K562 (cell line): ENCODE measurements around the gene SOAT2.

ENCODE experiments used
- CBX2 ChIP-seq: fragments of 200-600 bp; sonication (generic); IDR thresholded peaks from one replicate; pipeline ENCODE4 v1.6.1; 2012; ENCODE audit warnings: mild to moderate bottlenecking, low read length, inconsistent platforms; ENCODE audit not compliant: insufficient read depth, poor library complexity, severe bottlenecking
- GABPA ChIP-seq: fragments of 200-800 bp; sonication (Bioruptor generic); conservative IDR thresholded peaks from 2 replicates; pipeline ENCODE4 v1.6.1; 2016; ENCODE audit warnings: low read depth, missing genetic modification characterization, missing compliant biosample characterization
- PHF8 ChIP-seq: fragments of 200-600 bp; sonication (generic); IDR thresholded peaks from 2 replicates; pipeline ENCODE4 v1.6.1; 2012; ENCODE audit warnings: mixed run types, mild to moderate bottlenecking, inconsistent platforms, low read length, moderate library complexity, borderline replicate concordance
- POLR2AphosphoS2 ChIP-seq: IDR thresholded peaks from 2 replicates; pipeline ENCODE4 v1.6.1; 2012; ENCODE audit warnings: low read length, improper control_type of control experiment
- SRSF1 ChIP-seq: fragments of 200-400 bp; formaldehyde crosslinking; IDR thresholded peaks from 2 replicates; pipeline ENCODE4 v1.6.1; 2017; ENCODE audit warnings: mild to moderate bottlenecking, low read depth, low read length, moderate library complexity
- ZFX ChIP-seq: sonication (generic); formaldehyde crosslinking; IDR thresholded peaks from 2 replicates; pipeline ENCODE4 v1.8.0; 2022; ENCODE audit warnings: mild to moderate bottlenecking, missing genetic modification reagents, moderate library complexity
- ZNF24 ChIP-seq: fragments of 450-650 bp; IDR thresholded peaks from 2 replicates; pipeline ENCODE4 v1.6.1; 2016
- TF ChIP-seq, protein P1 (sequence below): sonication (generic); formaldehyde crosslinking; IDR thresholded peaks from 2 replicates; pipeline ENCODE4 v1.8.0; 2023; ENCODE audit warnings: mild to moderate bottlenecking, missing genetic modification reagents

DNA sequence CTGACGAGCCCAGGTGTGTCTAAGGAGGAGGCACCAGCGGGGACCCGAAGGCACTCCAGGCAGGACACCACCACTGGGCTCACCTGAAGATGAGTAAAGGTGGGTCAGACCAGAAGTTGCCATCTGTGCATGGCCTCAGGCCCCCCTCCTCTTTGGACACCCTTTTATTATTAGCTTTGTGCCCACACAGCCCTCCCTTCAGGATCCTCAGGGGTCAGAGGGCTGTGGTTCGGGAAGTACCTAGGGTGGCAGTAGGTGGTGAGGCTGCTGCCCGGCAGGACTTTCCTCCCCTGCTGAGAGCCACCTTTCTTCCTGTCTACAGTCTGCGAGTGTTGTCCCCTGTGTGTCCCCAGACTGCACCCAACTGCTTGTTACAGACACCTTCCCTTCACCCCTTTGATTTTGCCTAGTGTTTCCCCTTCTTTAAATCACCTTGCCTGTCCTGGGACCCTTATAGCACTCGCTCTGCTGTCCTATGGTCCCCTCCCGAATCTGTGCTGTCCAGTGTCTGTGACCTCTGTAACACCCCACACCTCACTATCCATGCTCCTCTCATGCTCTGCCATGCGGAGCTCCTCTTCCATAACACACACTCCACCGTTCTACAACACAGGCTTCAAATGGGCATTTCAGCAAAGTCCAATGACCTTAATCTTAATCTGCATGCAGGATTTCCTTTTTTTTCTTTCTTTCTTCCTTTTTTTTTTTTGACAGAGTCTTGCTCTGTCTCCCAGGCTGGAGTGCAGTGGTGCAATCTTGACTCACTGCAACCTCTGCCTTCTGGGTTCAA is 25.7 kb downstream of the SOAT2 start:
- TF ChIP-seq ZFX (CRISPR knock-in tag) (no peak), ZNF24 (no peak), PHF8 (no peak), SRSF1 (no peak), POLR2AphosphoS2 (no peak), GABPA (no peak), CBX2 (no peak)
- TF ChIP-seq, protein P1, sequence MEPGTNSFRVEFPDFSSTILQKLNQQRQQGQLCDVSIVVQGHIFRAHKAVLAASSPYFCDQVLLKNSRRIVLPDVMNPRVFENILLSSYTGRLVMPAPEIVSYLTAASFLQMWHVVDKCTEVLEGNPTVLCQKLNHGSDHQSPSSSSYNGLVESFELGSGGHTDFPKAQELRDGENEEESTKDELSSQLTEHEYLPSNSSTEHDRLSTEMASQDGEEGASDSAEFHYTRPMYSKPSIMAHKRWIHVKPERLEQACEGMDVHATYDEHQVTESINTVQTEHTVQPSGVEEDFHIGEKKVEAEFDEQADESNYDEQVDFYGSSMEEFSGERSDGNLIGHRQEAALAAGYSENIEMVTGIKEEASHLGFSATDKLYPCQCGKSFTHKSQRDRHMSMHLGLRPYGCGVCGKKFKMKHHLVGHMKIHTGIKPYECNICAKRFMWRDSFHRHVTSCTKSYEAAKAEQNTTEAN = no peak
